GM13976 (cell line): Measurements from ENCODE around the gene ITGBL1.

ENCODE experiments used
- DNase-seq: peaks from one replicate; pipeline ENCODE4 v3.0.0; 2012; ENCODE audit warnings: low spot score
- in situ Hi-C: fragments of 300-500 bp; cut with MboI; formaldehyde crosslinking; loops from one replicate; pipeline ENCODE4 v1.12.0; 2022; ENCODE audit warnings: low sequenced_read_pairs, mixed read lengths, inconsistent platforms; ENCODE audit not compliant: unreplicated experiment
- TF ChIP-seq, protein P1 (sequence below): IDR thresholded peaks from 2 replicates; pipeline ENCODE4 v1.5.1; 2012; ENCODE audit warnings: borderline replicate concordance, mild to moderate bottlenecking; ENCODE audit not compliant: insufficient read depth; ENCODE audit errors: extremely low read depth, missing control alignments, control extremely low read depth

ITGBL1 gene, protein sequence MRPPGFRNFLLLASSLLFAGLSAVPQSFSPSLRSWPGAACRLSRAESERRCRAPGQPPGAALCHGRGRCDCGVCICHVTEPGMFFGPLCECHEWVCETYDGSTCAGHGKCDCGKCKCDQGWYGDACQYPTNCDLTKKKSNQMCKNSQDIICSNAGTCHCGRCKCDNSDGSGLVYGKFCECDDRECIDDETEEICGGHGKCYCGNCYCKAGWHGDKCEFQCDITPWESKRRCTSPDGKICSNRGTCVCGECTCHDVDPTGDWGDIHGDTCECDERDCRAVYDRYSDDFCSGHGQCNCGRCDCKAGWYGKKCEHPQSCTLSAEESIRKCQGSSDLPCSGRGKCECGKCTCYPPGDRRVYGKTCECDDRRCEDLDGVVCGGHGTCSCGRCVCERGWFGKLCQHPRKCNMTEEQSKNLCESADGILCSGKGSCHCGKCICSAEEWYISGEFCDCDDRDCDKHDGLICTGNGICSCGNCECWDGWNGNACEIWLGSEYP

DNA sequence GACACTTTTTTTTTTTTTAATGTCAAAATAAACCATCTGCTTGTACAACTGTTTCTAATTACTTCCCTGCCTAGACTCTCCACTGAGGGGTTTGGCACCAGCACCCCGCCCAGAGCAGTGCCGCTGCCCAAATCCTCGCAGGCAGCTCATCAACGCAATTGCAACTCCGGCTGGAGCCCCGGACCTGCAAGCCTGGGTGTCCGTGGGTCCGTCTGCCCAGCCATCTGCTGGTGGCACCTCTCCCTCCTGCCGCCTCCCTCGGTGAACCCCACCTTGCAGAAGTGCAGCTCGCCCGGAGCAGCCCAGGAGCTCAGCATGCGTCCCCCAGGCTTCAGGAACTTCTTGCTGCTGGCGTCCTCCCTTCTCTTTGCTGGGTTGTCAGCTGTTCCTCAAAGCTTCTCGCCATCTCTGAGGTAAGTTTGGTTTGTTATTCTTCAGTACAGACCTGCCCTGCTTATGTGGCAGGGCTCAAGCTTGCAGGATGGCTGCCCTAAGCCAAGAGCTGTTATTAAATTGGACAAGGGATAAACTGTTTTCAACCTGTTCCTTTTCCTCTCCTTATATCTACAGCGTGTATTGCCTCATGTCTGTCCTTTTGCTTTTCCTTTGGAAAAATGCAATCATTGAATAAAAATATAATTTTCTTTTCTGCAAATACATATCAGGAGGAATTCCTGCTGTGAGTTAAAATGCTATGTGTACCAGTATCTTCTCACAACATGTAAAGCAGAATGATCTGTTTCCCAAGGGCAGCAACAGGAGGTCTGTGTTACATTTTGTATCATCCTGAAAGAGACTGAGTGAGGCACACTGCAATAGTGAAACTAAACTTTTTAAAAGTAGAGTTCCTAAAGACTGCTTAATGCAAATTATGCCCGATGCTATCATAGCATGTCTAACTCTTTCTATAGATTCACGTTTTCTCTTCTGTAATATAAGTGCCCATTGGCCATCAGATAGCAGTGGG lies at the start of gene ITGBL1:
Gene ITGBL1, plus strand, starts transcription at position 157 of the 967 bp plus-strand sequence. Its CDS starts 159 bp downstream, at position 316.
- in situ Hi-C loops: no loop called here
- TF ChIP-seq, protein P1, sequence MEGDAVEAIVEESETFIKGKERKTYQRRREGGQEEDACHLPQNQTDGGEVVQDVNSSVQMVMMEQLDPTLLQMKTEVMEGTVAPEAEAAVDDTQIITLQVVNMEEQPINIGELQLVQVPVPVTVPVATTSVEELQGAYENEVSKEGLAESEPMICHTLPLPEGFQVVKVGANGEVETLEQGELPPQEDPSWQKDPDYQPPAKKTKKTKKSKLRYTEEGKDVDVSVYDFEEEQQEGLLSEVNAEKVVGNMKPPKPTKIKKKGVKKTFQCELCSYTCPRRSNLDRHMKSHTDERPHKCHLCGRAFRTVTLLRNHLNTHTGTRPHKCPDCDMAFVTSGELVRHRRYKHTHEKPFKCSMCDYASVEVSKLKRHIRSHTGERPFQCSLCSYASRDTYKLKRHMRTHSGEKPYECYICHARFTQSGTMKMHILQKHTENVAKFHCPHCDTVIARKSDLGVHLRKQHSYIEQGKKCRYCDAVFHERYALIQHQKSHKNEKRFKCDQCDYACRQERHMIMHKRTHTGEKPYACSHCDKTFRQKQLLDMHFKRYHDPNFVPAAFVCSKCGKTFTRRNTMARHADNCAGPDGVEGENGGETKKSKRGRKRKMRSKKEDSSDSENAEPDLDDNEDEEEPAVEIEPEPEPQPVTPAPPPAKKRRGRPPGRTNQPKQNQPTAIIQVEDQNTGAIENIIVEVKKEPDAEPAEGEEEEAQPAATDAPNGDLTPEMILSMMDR: no peak
- DNase-seq: no peak

DNA sequence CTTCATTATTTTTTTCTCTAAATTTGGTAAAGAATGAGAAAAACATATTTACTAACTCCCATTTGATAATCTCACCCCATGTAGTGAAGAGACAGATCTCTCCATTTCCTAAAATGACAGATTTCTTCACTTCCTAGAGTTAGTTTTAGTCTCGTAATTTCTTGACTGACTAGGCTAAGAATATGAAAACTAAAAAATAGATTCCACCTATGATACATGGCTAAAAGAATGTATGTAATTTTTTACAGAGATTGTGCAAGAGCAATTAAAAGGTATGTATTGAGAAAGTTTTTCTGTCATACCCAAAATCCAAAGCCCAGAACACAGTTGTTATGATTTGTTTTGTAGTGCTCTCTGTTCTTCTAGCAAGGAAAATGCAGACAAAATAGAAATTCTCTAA lies 45.7 kb upstream of the ITGBL1 start:
- in situ Hi-C loops: no loop called here

DNA sequence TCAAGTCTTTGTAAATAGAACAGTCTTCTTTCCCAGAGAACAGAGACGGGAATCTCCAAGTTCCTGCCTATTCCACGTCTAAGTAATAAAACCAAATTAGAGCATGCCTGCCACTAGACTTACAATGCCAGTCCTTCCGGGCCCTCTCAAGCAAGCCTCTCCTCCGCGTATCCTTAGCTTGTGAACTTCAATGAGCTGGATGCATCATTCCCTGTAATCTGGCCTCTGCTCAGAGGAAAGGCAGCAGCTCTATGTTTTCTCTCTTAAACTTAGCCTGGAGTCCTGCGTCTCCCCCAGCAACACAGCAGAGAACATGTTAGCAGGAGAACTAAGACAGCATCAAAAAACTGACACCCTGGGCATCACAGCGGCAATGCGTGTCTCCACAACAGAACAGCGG lies 44.3 kb upstream of the ITGBL1 start:
- TF ChIP-seq, protein P1: no peak
- in situ Hi-C loops: no loop called here
- no peak for DNase-seq

More for the DNA sequence above, 45.7 kb upstream of the ITGBL1 start:
- no peak for DNase-seq
- TF ChIP-seq, protein P1: no peak

DNA sequence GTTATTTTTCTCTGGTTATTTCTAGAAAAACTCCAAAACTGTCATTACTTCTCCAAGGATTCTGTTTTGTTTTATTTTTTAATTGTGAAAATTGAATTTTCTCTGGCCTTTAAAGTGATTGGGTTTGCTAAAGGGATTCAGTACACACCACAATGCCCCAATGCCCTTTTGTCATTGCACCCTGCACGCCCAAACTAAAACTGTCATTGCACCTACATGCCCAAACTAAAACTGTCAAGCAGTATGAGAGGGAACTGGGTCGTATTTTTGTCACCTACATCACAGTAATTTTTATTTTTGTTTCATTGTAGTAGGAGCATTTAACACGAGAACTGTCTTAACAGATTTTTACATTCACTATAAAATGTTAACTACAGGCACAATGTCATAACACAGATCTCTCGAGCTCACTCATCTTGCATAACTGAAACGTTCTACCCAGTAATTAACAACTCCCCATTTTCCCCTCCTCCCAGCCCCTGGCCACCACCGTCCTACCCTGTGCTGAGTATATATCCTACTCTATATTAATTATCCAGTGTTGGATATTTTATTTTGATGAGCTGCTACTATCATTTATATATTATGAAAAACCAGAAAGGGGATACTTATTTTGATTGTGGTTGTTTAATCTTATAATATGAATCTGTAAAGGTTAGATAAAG lies 43.4 kb upstream of the ITGBL1 start:
- TF ChIP-seq, protein P1: no peak
- in situ Hi-C loops: no loop called here
- DNase-seq: no peak

DNA sequence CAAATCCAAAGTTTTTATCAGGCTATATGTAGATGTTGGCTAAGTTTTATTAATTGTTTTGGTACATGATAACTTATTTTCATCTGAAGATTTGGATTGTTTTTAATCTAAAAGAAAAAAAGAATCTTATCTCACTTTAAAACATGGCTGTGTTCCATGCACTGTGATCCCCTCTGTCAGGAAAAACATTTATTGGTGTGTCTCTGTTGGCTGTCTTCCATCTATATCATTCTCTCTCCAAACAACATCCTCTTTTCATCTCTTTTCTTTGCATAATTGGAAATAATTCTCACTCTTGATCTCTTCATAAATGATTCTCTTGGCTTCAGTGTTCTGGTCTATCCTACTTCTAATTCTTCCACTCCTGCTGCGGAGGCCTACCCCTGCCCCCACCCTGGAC lies 40.4 kb upstream of the ITGBL1 start:
- in situ Hi-C loops: no loop called here
- TF ChIP-seq, protein P1: no peak
- no peak for DNase-seq
